Stimulated activated CD8-positive, alpha-beta memory T cell treated with anti-CD3 and anti-CD28 coated beads, Interleukin-12 subunit alpha, Interleukin-12 subunit beta, amount 100 ng/mL, for 1 hour (primary cell): ENCODE data around the gene IGHMBP2.
"Not testable (repeated sequence)": the region's sequence is repeated elsewhere in the genome, so short reads cannot be mapped to it uniquely, and the experiment has no call there.

ENCODE experiments used
- DNase-seq: peaks from one replicate; pipeline ENCODE4 v3.0.0-alpha.2; 2020; ENCODE audit warnings: low read depth

The IGHMBP2 gene

DNA sequence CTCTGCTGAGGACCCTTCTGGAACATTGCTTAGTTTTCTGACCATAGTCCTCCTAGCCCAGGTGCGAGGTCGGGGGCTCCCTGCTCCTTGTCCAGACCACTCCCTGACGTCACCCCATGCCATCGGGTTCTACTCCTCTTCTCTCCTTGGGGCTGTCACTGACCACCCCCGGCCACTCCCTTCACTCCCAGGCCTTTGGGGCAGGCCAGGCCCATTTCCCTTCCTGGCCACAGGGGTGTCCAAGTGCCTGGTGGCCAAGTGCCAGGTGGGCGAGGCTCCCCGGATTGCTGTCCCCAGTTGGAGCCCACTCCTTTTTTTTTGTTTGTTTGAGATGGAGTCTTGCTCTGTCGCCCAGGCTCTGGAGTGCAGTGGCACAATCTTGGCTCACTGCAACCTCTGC is 57.6 kb downstream of the IGHMBP2 start:
- no peak for DNase-seq

DNA sequence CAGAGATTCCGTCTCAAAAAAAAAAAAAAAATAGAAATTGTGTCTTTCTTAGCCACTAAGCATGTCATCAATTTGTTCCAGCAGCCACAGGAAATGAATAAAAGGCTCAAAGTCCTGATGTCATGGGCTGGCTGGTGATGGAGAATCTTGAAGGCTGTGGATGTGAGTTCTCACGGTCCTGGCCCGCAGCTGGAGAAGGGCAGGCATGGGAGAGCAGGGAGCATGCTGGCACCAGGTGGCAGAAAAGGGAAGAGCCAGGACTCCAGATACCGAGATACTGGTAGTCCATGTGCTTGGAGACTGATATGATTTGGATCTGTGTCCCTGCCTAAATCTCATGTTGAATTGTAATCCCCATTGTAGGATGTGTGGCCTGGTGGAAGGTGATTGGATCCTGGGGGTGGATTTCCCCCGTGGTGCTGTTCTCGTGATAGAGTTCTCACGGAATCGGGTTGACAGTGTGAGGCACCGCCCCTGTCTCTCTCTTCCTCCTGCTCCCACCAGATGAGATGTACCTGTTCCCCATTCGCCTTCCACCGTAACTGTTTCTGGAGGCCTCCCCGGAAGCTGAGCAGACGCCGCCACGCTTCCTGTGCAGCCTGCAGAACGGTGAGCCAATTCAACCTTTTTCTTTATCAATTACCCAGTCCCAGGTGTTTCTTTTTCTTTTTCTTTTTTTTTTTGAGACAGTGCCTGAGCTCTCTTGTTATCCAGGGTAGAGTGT is 59.0 kb downstream of the IGHMBP2 start:
- DNase-seq: no peak

GRCh38 chr11:68963779-68964178 is 60.1 kb downstream of the IGHMBP2 start:
- DNase-seq: no peak

DNA sequence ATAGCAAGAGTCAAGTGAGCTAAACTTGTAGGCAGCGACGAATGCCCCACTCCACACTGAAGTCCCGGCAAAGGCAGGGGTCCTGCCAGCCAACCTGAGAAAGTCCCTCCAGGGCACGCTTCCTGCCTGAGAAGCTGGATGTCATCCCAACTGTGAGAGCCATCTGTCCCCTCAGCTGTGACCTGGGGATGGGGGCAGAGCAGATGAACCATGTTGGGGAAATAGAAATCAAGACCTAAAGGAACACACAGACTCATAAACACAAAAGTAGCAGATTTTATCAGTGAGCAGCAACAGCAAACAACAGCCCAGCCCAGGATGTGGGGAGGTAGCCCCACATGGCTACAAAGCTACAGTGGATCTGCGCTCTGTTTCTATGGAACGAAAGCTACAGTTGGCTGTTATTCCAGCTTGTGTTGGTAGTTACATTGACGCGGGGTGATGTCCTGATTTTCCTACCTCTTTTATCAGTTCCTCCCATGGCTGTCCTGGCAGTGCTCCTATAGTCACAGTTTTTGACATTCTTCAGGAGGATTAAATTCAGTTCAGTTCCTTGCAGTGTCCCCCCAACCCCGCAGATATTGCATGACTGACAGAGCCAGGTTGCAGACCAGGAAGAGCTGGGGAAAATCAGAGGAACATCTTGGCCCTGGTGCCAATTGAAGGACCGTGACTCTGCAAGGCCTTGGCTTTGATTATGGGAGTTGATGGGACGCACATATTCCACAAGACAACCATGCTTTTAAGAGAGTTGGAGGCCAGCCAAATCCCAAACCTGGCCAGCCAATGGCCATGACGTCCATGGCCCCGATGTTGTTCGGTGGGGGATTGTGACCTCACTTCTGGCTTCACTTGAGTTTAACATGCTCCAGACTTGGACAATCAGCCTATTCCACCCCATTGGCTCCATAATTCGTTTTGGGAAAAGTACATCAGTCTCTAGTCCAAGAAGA is 62.5 kb downstream of the IGHMBP2 start:
- DNase-seq: no peak

DNA sequence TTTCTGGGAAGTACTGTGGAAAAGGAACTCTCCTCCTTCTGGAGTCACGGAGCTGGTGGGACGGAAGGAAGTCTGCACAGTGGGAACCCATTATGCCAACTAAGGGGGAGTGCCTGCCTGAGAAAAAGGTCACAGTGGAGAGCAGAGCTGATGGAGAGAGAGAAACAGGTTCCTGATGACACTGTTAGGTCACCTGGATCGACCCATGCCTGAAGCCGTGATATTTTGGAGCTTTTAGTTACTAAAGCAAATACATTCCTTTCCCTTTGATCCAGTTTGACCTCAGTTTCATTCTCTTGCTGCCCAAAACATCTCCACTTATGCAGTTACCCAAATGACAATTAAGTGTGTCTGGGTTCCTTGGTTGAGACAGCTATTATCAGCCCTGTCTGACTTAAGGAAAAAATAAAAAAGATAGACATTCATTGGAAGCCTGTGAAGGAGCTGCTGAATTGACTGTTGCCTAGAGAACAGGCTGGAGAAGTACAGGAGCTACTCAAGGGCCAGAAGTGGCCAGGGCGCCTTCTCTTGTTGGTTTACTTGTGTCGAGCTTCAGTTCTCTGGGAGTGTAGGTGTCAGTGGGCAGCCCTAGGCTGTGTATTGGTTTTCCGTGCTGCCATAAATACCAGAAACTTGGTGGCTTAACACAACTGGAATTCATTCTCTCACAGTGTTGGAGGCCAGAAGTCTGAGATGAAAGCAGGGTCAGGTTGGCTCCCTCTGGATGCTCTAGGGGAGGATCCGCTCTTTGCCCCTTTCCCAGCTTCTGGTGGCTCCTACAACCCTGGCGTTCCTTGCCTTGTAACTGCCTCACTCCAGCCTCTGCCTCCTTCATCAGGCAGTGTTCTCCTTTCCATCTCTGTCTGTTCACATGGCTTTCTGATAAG is 63.4 kb downstream of the IGHMBP2 start:
- DNase-seq: no peak

DNA sequence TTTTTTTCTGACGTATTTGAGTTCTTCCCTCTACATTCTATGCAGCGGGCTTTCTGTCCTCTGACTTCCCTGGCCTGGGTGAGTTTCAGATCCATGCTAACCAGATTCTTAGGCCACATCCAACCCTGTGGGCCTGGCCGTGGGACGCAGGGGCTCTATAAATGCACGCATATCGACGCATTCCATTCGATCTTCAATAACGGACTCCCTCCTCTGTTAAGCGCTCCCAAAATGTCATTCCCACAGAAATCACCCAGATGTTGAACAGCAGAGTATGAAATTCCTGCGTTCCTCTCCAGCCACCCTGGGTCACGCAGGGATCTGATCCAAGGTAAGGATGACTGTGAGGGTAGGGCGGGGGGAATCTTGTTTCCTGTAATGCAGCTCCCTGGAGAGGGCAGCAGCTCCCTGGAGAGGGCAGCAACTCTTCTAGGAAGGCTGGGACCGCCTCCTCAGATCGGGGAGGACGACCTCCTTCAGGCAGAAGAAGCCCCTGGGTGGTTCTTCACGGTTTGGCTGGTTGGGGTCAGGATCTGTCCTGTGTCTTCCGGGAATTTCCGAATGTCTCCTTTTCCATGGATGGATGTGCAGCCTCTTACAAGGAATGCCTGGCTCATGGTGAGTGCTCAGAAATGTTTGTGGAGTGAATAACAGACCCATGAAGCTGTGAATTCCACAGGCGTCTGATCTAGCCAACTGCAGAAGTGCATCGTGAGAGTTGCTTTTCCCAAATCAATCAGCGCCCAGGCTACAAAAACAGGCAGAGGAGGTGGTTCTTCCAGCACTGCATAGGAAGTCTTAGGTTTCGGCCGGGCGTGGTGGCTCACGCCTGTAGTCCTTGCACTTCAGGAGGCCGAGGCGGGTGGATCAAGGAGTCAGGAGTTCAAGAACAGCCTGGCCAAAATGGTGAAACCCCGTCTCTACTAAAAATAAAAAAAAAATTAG is 64.9 kb downstream of the IGHMBP2 start:
- no peak for DNase-seq

GRCh38 chr11:68969386-68969785 is 65.7 kb downstream of the IGHMBP2 start:
- DNase-seq: no peak

GRCh38 chr11:68970921-68971636 is 67.4 kb downstream of the IGHMBP2 start:
- no peak for DNase-seq

DNA sequence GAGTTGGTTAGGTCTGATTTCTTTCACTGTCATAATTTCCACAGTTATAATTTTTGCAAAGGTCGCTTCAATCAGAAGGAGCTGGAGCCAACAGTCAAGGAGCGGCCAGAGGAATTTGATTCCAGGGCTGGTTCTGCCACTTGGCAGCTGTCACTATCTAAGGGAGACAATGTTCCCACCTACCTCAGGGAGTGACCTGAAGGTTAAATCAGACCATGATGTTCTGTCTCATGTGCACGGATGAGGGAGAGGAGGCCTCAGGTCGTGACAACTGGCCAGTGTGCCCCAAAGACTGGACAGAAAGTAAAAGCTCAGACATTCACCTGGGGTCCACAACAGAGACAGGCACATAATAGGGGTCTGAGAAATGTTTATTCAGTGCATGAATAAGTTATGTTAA is 69.5 kb downstream of the IGHMBP2 start:
- DNase-seq: no peak

DNA sequence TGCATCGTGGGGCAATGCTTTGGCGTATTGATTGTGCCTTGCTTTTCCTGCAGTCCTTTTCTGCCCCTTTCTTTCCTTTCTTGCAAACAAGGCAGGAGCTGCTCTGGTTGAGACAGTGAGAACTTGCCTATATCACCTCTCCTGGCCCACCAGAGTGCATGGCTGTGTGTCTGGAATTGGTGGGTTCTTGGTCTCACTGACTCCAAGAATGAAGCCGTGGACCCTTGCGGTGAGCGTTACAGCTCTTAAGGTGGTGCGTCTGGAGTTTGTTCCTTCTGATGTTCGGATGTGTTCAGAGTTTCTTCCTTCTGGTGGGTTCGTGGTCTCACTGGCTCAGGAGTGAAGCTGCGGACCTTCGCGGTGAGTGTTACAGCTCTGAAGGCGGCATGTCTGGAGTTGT is 70.0 kb downstream of the IGHMBP2 start:
- DNase-seq: not testable (repeated sequence)

DNA sequence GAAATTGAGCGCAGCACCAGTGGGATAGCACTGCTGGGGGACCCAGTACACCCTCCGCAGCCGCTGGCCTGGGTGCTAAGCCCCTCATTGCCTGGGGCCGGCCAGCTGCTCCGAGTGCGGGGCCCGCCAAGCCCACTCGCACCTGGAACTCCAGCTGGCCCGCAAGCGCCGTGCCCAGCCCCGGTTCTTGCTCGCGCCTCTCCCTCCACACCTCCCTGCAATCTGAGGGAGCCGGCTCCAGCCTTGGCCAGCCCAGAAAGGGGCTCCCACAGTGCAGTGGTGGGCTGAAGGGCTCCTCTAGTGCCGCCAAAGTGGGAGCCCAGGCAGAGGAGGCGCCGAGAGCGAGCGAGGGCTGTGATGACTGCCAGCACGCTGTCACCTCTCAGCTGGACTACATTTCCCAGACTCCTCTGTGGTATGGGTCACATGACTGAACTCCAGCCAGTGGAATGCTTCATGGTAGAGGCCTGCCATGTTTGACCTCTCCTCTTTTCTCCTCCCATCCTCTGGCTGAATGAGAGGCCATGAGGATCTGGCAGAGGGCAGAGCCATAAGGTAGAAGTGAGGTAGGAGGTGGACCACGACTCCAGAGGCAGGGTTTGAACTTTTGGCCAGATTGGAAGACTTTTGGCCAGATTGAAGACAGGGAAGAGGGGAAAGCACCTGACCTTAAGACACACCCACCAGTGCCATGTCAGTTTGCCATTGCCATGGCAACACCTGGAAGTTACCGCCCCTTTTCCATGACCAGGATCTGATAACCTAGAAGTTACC is 70.9 kb downstream of the IGHMBP2 start:
- no peak for DNase-seq

DNA sequence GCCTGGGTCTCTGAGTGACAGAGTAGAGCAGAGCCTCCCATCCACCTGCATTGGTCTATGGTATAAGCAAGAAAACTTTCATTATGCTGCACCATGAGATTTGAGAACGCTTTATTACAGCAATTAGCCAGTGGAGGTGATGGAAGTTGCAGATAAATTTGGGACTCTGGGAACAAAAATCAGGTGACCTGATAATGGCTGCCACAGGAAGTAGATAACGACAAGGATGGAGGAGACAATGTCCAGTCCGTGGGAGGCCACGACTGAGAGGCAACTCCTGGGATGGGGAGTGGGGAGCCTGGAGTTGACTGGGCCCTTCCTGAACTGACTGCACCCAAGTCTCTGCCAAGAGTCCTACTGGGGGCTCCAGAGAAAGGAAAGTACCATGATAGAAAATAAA is 72.4 kb downstream of the IGHMBP2 start:
- DNase-seq: no peak

DNA sequence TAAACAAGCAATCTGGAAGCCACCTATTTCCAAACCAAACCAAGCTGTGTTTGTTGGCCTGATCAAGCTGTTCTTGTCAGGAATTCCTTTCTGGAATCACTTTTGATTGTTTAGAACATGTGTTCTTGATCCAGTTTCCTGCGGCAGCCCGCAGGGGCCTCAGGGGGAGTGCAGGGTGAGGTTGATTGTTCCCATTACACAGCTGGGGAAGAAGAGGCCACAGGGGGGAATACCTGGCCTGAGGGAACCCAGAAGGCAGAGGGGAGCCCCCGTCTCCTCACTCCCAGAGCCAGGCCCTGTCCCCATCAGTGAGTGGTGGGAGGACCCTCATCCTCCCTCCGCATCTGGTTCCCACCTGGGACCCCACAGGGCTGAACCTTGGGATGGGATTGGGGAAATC is 72.9 kb downstream of the IGHMBP2 start:
- DNase-seq: no peak

- DNase-seq: no peak
Measured at GRCh38 chr11:68977781-68978625, 74.3 kb downstream of the IGHMBP2 start.

- no peak for DNase-seq
Measured at GRCh38 chr11:68978626-68978930, 74.9 kb downstream of the IGHMBP2 start.

DNA sequence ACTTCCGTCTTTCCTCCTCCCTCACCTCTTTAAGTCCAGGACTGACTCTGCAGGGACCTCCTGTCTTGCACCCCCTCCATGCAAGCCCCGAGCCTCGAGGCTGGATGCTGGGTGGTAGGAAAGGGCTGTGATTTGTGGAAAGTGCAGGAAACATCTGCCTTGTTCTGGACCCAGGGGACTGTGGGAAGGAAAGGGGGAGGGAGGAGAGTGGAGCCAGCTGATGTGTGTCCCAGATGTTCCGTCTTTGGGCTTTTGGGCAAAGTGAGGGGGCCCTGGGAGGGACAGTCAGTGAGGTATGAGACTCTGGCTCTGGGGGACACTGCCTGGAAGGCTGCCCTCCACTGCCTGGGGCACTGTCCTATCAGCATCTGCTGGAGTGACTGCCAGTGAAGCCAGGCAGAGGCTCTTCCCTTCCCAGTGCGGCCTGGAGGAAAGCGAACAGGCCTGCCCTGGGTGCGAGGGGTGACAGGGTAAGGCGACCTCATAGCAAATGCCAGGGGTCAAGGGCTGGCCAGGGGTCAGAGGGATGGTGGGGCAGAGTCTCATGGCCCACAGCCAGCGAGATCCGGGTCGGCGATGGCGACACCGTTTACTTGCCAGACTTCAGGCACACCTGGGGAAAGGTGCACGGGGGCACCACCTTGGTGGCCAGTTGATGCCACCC is 75.4 kb downstream of the IGHMBP2 start:
- DNase-seq: no peak

DNA sequence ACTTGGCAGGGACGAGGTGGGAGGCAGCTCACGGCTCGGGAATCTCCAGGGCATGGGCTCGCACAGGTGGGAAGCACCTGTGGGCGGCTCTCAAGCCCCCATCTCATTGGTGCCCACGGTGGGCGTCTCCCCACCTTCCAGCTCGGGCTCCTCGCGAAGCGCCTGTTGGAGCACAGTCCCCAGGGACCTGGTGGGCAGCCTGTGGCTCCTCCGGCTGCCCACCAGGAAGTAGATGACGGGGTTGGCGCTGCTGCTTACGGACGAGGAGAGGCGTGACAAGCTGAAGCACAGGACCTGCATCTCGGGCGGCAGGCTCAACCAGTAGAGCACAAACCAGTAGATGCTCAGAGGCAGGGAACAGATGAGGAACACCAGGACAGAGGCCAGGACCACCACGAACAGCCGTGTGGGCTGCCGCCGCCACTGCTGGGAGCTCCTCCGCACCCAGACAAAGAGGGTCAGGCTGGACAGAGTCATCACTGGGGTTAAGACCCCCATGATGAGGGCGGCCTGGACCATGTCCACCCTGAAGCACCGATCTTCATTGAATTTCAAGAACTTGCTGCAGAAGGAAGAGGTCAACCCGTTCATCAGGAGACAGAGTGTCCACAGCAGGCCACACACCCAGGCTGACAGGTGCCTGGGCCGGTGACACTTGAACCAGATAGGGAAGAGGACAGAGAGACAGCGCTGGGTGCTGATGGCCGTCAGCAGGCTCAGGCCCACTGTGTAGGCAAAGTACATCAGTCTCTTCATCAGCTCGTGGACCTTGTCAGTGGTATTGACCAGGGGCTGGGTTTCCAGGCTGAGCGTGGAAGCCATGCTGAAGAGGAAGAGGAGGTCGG is 76.5 kb downstream of the IGHMBP2 start:
- no peak for DNase-seq

DNA sequence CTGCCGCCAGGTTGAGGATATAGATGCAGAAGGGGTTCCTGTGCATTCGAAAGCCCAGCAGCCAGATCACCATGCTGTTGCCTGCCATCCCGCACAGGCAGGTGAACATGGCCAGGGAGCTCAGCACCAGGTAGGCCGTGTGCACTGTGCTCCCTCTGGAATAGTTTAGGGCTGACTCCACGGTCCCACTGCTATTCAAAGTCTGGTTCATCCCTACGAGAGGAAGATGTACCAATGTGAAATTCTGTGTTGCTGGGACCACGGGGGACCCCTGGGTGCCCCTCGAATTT is 77.0 kb downstream of the IGHMBP2 start, which contains the start of gene MRGPRD:
Gene MRGPRD (minus strand): TSS at position 211 of the 290 bp plus-strand sequence. CDS start 0 bp downstream, at position 211.
- no peak for DNase-seq
